OCI-LY1 (cell line): ENCODE measurements around the gene SLC44A2.

Source experiments
- H2AFZ ChIP-seq: fragments of 200-600 bp; sonication (generic), shearing (Covaris generic); 2 replicates; pipeline ENCODE4 v1.6.0; 2014; ENCODE audit warnings: antibody characterized with exemption, mild to moderate bottlenecking, low read length
- H3F3A ChIP-seq: fragments of 200-600 bp; sonication (generic), shearing (Covaris generic); 2 replicates; pipeline ENCODE4 v1.6.0; 2014; ENCODE audit warnings: mild to moderate bottlenecking, antibody characterized with exemption, low read length, moderate library complexity; ENCODE audit not compliant: insufficient read depth
- H3K27ac ChIP-seq: fragments of 200-600 bp; sonication (generic); 2 replicates; pipeline ENCODE4 v1.5.1; 2014; ENCODE audit warnings: low read length, mixed run types, mild to moderate bottlenecking, low read depth; ENCODE audit not compliant: poor library complexity, severe bottlenecking
- H3K27me3 ChIP-seq: fragments of 200-600 bp; sonication (generic); 2 replicates; pipeline ENCODE4 v1.6.0; 2014; ENCODE audit warnings: antibody characterized with exemption, mild to moderate bottlenecking, low read length, moderate library complexity; ENCODE audit not compliant: insufficient read depth
- H3K36me3 ChIP-seq: fragments of 200-600 bp; sonication (generic); 2 replicates; pipeline ENCODE4 v1.6.1; 2014; ENCODE audit warnings: mild to moderate bottlenecking, antibody characterized with exemption, low read length, moderate library complexity, mixed read lengths; ENCODE audit not compliant: insufficient read depth
- H3K4me1 ChIP-seq: fragments of 200-600 bp; sonication (generic); 2 replicates; pipeline ENCODE4 v1.5.1; 2014; ENCODE audit warnings: mild to moderate bottlenecking, low read length, moderate library complexity; ENCODE audit not compliant: insufficient read depth, severe bottlenecking
- H3K4me2 ChIP-seq: fragments of 200-600 bp; sonication (generic), shearing (Covaris generic); 2 replicates; pipeline ENCODE4 v1.6.1; 2014; ENCODE audit warnings: low read length
- H3K4me3 ChIP-seq: fragments of 200-600 bp; sonication (generic); 2 replicates; pipeline ENCODE4 v1.5.1; 2014; ENCODE audit warnings: low read length, low read depth, mild to moderate bottlenecking, mixed read lengths; ENCODE audit not compliant: poor library complexity, severe bottlenecking
- H3K79me2 ChIP-seq: fragments of 200-600 bp; shearing (Covaris generic); 2 replicates; pipeline ENCODE4 v1.6.1; 2016; ENCODE audit warnings: mixed run types, low read length, mixed read lengths; ENCODE audit not compliant: insufficient read depth
- H3K9ac ChIP-seq: fragments of 200-600 bp; sonication (generic), shearing (Covaris generic); 2 replicates; pipeline ENCODE4 v1.6.1; 2014; ENCODE audit warnings: mild to moderate bottlenecking, low read length, mixed read lengths
- H3K9me2 ChIP-seq: fragments of 200-600 bp; sonication (generic), shearing (Covaris generic); 2 replicates; pipeline ENCODE4 v1.6.1; 2014; ENCODE audit warnings: low read depth, mild to moderate bottlenecking, low read length, mixed read lengths
- H3K9me3 ChIP-seq: fragments of 200-600 bp; shearing (Covaris generic); 2 replicates; pipeline ENCODE4 v1.6.1; 2014; ENCODE audit warnings: low read length, mixed read lengths
- H4K20me1 ChIP-seq: fragments of 200-600 bp; sonication (generic), shearing (Covaris generic); 2 replicates; pipeline ENCODE4 v1.6.0; 2016; ENCODE audit warnings: mild to moderate bottlenecking, low read length; ENCODE audit not compliant: insufficient read depth
- EZH2 ChIP-seq: fragments of 200-600 bp; sonication (generic), shearing (Covaris generic); IDR thresholded peaks from 2 replicates; pipeline ENCODE4 v1.8.0; 2017; ENCODE audit warnings: borderline replicate concordance, mixed run types, mild to moderate bottlenecking, antibody characterized with exemption, low read length, moderate library complexity, mixed read lengths
- TF ChIP-seq, protein P1 (sequence below): fragments of 200-600 bp; sonication (generic), shearing (Covaris generic); IDR thresholded peaks from 2 replicates; pipeline ENCODE4 v1.5.1; 2017; ENCODE audit warnings: mild to moderate bottlenecking, antibody characterized with exemption, low read length, moderate library complexity, mixed read lengths

Gene SLC44A2

GRCh38 chr19:10691883-10692282 is 66.5 kb downstream of the SLC44A2 start:
- no peak overlapping the region for H3K9ac ChIP-seq
- H2AFZ ChIP-seq: no peak overlapping the region
- 0 out of 2 replicates have a peak, but pooled peaks cover 5% of the 10 kb centered on the region for H3F3A ChIP-seq
- H3K9me3 ChIP-seq: no peaks in the 10 kb centered on the region
- no peak overlapping the region for H3K4me3 ChIP-seq
- TF ChIP-seq, protein P1, sequence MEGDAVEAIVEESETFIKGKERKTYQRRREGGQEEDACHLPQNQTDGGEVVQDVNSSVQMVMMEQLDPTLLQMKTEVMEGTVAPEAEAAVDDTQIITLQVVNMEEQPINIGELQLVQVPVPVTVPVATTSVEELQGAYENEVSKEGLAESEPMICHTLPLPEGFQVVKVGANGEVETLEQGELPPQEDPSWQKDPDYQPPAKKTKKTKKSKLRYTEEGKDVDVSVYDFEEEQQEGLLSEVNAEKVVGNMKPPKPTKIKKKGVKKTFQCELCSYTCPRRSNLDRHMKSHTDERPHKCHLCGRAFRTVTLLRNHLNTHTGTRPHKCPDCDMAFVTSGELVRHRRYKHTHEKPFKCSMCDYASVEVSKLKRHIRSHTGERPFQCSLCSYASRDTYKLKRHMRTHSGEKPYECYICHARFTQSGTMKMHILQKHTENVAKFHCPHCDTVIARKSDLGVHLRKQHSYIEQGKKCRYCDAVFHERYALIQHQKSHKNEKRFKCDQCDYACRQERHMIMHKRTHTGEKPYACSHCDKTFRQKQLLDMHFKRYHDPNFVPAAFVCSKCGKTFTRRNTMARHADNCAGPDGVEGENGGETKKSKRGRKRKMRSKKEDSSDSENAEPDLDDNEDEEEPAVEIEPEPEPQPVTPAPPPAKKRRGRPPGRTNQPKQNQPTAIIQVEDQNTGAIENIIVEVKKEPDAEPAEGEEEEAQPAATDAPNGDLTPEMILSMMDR: no peak
- no peak for TF ChIP-seq EZH2
- peaks cover 4% of the 10 kb centered on the region for H3K4me1 ChIP-seq
- no peaks in the 10 kb centered on the region for H3K79me2 ChIP-seq
- H3K4me2 ChIP-seq: no peak overlapping the region
- H3K27ac ChIP-seq: no peak overlapping the region
- no peaks in the 10 kb centered on the region for H3K27me3 ChIP-seq
- no peaks in the 10 kb centered on the region for H3K9me2 ChIP-seq
- no peaks in the 10 kb centered on the region for H4K20me1 ChIP-seq
- peaks cover 60% of the 10 kb centered on the region for H3K36me3 ChIP-seq

DNA sequence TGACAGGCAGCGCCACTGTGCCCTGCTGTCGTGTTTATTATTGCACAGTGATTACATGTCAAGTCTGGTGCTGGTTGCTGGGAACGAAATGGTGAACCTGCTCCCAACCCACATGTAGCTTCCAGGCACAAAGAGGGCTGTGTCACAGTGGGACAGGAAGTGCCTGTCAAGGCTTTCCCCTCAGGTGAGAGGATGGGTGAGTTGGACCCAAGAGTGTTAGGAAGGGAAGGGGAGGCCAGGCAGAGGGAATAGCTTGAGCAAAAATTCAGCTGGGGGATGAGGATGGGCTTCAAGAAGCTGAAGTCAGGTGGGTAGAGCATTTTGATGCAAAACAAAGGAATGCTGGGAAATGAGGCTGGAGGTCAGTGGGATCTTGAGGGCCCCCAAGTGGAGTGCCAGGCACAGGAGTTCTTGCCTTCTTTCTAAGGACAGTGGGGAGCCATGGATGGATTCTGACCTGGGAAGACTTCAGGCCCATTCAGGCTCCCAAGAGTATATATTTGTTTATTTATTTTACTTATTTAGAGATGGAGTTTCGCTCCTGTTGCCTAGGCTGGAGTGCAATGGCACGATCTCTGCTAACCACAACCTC is 67.4 kb downstream of the SLC44A2 start:
- no peaks in the 10 kb centered on the region for H3K9me3 ChIP-seq
- H3K4me1 ChIP-seq: peaks cover 4% of the 10 kb centered on the region
- H3F3A ChIP-seq: 0 out of 2 replicates have a peak, but pooled peaks cover 5% of the 10 kb centered on the region
- H3K79me2 ChIP-seq: no peaks in the 10 kb centered on the region
- TF ChIP-seq, protein P1: no peak
- no peak for TF ChIP-seq EZH2
- no peak overlapping the region for H2AFZ ChIP-seq
- H3K4me2 ChIP-seq: no peak overlapping the region
- H4K20me1 ChIP-seq: no peaks in the 10 kb centered on the region
- H3K27ac ChIP-seq: no peak overlapping the region
- peaks cover 51% of the 10 kb centered on the region for H3K36me3 ChIP-seq
- H3K9ac ChIP-seq: no peak overlapping the region
- no peaks in the 10 kb centered on the region for H3K9me2 ChIP-seq
- no peaks in the 10 kb centered on the region for H3K27me3 ChIP-seq
- H3K4me3 ChIP-seq: no peak overlapping the region
